WTC11 (cell line): ENCODE results near the gene GGCT.

ENCODE experiments used
- CBFB ChIP-seq: sonication (generic); formaldehyde crosslinking; IDR thresholded peaks from 2 replicates; pipeline ENCODE4 v1.8.1; 2022; ENCODE audit warnings: mild to moderate bottlenecking, low read depth, missing genetic modification reagents
- CREB1 ChIP-seq: sonication (generic); formaldehyde crosslinking; IDR thresholded peaks from 2 replicates; pipeline ENCODE4 v1.8.0; 2023; ENCODE audit warnings: mild to moderate bottlenecking, missing genetic modification reagents
- JUN ChIP-seq: sonication (generic); formaldehyde crosslinking; IDR thresholded peaks from 2 replicates; pipeline ENCODE4 v1.8.0; 2023; ENCODE audit warnings: mild to moderate bottlenecking, missing genetic modification reagents
- NR2C2 ChIP-seq: sonication (generic); formaldehyde crosslinking; IDR thresholded peaks from 2 replicates; pipeline ENCODE4 v1.8.0; 2022; ENCODE audit warnings: mild to moderate bottlenecking, missing genetic modification reagents
- TF ChIP-seq, protein P1 (sequence below): sonication (generic); formaldehyde crosslinking; IDR thresholded peaks from 2 replicates; pipeline ENCODE4 v1.8.1; 2022; ENCODE audit warnings: missing genetic modification reagents, borderline replicate concordance
- TF ChIP-seq, protein P2 (sequence below): fragments of 200-600 bp; IDR thresholded peaks from 2 replicates; pipeline ENCODE4 v1.8.0; 2022; ENCODE audit warnings: antibody characterized with exemption
- TF ChIP-seq, protein P3 (sequence below): sonication (generic); formaldehyde crosslinking; IDR thresholded peaks from 2 replicates; pipeline ENCODE4 v1.8.1; 2022; ENCODE audit warnings: low read depth, missing genetic modification reagents, borderline replicate concordance
- TF ChIP-seq, protein P4 (sequence below): fragments of 250-450 bp; sonication (Bioruptor Pico); IDR thresholded peaks from 2 replicates; pipeline ENCODE4 v1.9.0; 2021; ENCODE audit warnings: mild to moderate bottlenecking
- TF ChIP-seq, protein P5 (sequence below): sonication (generic); formaldehyde crosslinking; IDR thresholded peaks from 2 replicates; pipeline ENCODE4 v1.8.1; 2022; ENCODE audit warnings: low read depth, mild to moderate bottlenecking, moderate library complexity, missing genetic modification reagents, borderline replicate concordance
- TF ChIP-seq, protein P6 (sequence below): sonication (generic); formaldehyde crosslinking; IDR thresholded peaks from 2 replicates; pipeline ENCODE4 v1.8.1; 2023; ENCODE audit warnings: mild to moderate bottlenecking, missing genetic modification reagents

DNA sequence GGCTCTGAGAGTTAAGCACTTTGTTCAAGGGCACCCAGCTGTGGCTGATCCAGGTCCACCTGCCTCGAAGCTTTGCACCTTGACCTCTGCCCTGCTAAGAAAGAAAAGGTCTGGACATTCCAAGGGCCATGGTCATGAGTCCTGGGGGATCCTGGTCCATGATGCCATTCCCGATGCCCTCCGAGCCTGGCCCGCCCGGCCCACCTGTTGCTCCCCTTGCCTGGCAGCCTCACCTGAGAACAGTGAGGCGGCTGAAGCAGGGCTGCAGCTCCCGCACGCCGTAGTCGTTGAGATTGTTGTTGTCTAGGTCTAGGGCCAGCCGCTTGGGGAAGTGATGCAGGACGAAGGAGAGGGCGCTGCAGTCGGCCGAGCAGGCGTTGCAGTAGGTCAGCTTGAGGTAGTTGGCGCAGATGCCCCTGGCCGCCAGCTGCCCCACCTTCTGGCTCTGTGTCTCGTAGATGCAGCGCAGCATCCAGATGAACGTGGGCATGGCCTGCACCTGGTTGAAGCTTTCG lies 53.6 kb downstream of the GGCT start:
- TF ChIP-seq, protein P1, sequence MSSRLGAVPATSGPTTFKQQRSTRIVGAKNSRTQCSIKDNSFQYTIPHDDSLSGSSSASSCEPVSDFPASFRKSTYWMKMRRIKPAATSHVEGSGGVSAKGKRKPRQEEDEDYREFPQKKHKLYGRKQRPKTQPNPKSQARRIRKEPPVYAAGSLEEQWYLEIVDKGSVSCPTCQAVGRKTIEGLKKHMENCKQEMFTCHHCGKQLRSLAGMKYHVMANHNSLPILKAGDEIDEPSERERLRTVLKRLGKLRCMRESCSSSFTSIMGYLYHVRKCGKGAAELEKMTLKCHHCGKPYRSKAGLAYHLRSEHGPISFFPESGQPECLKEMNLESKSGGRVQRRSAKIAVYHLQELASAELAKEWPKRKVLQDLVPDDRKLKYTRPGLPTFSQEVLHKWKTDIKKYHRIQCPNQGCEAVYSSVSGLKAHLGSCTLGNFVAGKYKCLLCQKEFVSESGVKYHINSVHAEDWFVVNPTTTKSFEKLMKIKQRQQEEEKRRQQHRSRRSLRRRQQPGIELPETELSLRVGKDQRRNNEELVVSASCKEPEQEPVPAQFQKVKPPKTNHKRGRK (CRISPR knock-in tag): no peak
- TF ChIP-seq, protein P2, sequence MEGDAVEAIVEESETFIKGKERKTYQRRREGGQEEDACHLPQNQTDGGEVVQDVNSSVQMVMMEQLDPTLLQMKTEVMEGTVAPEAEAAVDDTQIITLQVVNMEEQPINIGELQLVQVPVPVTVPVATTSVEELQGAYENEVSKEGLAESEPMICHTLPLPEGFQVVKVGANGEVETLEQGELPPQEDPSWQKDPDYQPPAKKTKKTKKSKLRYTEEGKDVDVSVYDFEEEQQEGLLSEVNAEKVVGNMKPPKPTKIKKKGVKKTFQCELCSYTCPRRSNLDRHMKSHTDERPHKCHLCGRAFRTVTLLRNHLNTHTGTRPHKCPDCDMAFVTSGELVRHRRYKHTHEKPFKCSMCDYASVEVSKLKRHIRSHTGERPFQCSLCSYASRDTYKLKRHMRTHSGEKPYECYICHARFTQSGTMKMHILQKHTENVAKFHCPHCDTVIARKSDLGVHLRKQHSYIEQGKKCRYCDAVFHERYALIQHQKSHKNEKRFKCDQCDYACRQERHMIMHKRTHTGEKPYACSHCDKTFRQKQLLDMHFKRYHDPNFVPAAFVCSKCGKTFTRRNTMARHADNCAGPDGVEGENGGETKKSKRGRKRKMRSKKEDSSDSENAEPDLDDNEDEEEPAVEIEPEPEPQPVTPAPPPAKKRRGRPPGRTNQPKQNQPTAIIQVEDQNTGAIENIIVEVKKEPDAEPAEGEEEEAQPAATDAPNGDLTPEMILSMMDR: no peak
- TF ChIP-seq NR2C2 (CRISPR knock-in tag) (no peak), CREB1 (CRISPR knock-in tag) (no peak), CBFB (CRISPR knock-in tag) (no peak), JUN (CRISPR knock-in tag) (no peak)
- TF ChIP-seq, protein P3, sequence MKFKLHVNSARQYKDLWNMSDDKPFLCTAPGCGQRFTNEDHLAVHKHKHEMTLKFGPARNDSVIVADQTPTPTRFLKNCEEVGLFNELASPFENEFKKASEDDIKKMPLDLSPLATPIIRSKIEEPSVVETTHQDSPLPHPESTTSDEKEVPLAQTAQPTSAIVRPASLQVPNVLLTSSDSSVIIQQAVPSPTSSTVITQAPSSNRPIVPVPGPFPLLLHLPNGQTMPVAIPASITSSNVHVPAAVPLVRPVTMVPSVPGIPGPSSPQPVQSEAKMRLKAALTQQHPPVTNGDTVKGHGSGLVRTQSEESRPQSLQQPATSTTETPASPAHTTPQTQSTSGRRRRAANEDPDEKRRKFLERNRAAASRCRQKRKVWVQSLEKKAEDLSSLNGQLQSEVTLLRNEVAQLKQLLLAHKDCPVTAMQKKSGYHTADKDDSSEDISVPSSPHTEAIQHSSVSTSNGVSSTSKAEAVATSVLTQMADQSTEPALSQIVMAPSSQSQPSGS: no peak
- TF ChIP-seq, protein P4, sequence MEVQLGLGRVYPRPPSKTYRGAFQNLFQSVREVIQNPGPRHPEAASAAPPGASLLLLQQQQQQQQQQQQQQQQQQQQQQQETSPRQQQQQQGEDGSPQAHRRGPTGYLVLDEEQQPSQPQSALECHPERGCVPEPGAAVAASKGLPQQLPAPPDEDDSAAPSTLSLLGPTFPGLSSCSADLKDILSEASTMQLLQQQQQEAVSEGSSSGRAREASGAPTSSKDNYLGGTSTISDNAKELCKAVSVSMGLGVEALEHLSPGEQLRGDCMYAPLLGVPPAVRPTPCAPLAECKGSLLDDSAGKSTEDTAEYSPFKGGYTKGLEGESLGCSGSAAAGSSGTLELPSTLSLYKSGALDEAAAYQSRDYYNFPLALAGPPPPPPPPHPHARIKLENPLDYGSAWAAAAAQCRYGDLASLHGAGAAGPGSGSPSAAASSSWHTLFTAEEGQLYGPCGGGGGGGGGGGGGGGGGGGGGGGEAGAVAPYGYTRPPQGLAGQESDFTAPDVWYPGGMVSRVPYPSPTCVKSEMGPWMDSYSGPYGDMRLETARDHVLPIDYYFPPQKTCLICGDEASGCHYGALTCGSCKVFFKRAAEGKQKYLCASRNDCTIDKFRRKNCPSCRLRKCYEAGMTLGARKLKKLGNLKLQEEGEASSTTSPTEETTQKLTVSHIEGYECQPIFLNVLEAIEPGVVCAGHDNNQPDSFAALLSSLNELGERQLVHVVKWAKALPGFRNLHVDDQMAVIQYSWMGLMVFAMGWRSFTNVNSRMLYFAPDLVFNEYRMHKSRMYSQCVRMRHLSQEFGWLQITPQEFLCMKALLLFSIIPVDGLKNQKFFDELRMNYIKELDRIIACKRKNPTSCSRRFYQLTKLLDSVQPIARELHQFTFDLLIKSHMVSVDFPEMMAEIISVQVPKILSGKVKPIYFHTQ (CRISPR knock-in tag): no peak
- TF ChIP-seq, protein P5, sequence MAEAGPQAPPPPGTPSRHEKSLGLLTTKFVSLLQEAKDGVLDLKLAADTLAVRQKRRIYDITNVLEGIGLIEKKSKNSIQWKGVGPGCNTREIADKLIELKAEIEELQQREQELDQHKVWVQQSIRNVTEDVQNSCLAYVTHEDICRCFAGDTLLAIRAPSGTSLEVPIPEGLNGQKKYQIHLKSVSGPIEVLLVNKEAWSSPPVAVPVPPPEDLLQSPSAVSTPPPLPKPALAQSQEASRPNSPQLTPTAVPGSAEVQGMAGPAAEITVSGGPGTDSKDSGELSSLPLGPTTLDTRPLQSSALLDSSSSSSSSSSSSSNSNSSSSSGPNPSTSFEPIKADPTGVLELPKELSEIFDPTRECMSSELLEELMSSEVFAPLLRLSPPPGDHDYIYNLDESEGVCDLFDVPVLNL: no peak
- TF ChIP-seq, protein P6, sequence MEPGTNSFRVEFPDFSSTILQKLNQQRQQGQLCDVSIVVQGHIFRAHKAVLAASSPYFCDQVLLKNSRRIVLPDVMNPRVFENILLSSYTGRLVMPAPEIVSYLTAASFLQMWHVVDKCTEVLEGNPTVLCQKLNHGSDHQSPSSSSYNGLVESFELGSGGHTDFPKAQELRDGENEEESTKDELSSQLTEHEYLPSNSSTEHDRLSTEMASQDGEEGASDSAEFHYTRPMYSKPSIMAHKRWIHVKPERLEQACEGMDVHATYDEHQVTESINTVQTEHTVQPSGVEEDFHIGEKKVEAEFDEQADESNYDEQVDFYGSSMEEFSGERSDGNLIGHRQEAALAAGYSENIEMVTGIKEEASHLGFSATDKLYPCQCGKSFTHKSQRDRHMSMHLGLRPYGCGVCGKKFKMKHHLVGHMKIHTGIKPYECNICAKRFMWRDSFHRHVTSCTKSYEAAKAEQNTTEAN (CRISPR knock-in tag): no peak
